Thyroid gland (tissue), 4 donors: Measurements from ENCODE around the gene TRABD2B. TPM values are rescaled to one million over a fixed set of nuclear protein-coding genes. Genes with fewer than 3 reads are reported as not detected.

Source experiments
- DNase-seq, 2 donors: peaks; one replicate each; pipeline ENCODE4 v3.0.0-alpha.2; 2019
- H3K27ac ChIP-seq, 3 donors: fragments of 200-600 bp; sonication (generic); 1 replicate in 2 of 3; 2 replicates in 1 of 3; pipeline ENCODE4 v1.5.1; 2016 to 2019; ENCODE audit warnings: mild to moderate bottlenecking in 1 of 3, moderate library complexity in 1 of 3
- H3K27me3 ChIP-seq: fragments of 200-600 bp; sonication (generic); one replicate; pipeline ENCODE4 v1.5.1; 2019
- H3K36me3 ChIP-seq, 2 donors: fragments of 200-600 bp; sonication (generic); one replicate each; pipeline ENCODE4 v1.5.1; 2016 to 2019
- H3K4me1 ChIP-seq, 2 donors: fragments of 200-600 bp; sonication (generic); one replicate each; pipeline ENCODE4 v1.5.1; 2017 to 2019
- H3K4me3 ChIP-seq, 3 donors: fragments of 200-600 bp; sonication (generic); replicated peaks in 1 of 3; 1 replicate in 2 of 3; 2 replicates in 1 of 3; pipeline ENCODE4 v1.5.1; 2016; ENCODE audit warnings: mild to moderate bottlenecking in 1 of 3
- H3K9me3 ChIP-seq: fragments of 200-600 bp; sonication (generic); one replicate; pipeline ENCODE4 v1.5.1; 2017
- POLR2A ChIP-seq, 2 donors: fragments of 450-650 bp; IDR thresholded peaks; one replicate each; pipeline ENCODE4 v1.6.1; 2017; ENCODE audit warnings: antibody characterized with exemption in 2 of 2, mild to moderate bottlenecking in 2 of 2, moderate library complexity in 1 of 2
- WGBS, 2 donors: methylation state at CpG; one replicate each; pipeline ENCODE4 v1.1.5; 2017; 5-methylcytosine and 5-hydroxymethylcytosine counted together
- intact Hi-C: fragments of 100-400 bp; cut with DNase I; formaldehyde crosslinking; loops from one replicate; pipeline ENCODE4 v1.15.1; 2023
- total RNA-seq, 4 donors: library from RNA; depleted of rRNA; stranded (reverse); fragments of >200 nt; gene quantifications; one replicate each; pipeline ENCODE4 v1.2.3, GENCODE V29; 2016
- TF ChIP-seq, protein P1 (sequence below), 6 experiments: fragments of 200-600 bp in 3 of 6; fragments of 450-650 bp in 3 of 6; sonication (generic) in 3 of 6; IDR thresholded peaks; one replicate each; pipeline ENCODE4 v1.5.1; 2016 to 2019; ENCODE audit warnings: antibody characterized with exemption in 6 of 6, mild to moderate bottlenecking in 2 of 6, inconsistent platforms in 1 of 6, moderate library complexity in 1 of 6

Gene TRABD2B
- total RNA-seq, 4 donors from 2014 or later: 0.34 to 1.1 (median 0.63) TPM

DNA sequence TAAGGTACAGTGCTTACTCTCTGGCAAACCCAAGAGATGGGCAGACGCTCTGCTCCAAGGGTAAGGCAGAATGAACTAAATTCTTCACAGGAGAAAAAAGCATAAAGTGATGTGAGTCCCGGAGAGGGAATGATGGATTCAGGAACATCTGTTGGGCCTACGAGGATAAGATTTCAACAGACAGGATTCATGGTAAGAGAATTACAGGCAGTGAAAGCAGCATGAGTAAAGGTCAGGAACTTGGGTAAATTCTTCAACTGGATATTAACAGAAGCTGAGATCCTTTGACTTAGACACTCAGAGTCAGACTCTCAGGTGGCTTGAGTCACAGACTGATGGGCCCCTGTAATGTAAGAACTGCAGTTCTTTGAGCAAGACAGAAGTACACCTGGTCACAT, 152.6 kb downstream of the TRABD2B start:
- no peaks in the 10 kb centered on the region for H3K36me3 ChIP-seq
- 96% methylated on average over 3 of the region's 3 CpGs for WGBS, 2 donors
- DNase-seq: no peak
- H3K27me3 ChIP-seq: no peaks in the 10 kb centered on the region
- TF ChIP-seq, protein P1, sequence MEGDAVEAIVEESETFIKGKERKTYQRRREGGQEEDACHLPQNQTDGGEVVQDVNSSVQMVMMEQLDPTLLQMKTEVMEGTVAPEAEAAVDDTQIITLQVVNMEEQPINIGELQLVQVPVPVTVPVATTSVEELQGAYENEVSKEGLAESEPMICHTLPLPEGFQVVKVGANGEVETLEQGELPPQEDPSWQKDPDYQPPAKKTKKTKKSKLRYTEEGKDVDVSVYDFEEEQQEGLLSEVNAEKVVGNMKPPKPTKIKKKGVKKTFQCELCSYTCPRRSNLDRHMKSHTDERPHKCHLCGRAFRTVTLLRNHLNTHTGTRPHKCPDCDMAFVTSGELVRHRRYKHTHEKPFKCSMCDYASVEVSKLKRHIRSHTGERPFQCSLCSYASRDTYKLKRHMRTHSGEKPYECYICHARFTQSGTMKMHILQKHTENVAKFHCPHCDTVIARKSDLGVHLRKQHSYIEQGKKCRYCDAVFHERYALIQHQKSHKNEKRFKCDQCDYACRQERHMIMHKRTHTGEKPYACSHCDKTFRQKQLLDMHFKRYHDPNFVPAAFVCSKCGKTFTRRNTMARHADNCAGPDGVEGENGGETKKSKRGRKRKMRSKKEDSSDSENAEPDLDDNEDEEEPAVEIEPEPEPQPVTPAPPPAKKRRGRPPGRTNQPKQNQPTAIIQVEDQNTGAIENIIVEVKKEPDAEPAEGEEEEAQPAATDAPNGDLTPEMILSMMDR (IDR thresholded peaks at IDR 0.05): no peak
- TF ChIP-seq POLR2A (IDR thresholded peaks at IDR 0.05): no peak
- no peaks in the 10 kb centered on the region for H3K9me3 ChIP-seq
- H3K4me1 ChIP-seq: peaks cover 0 to 14% of the 10 kb centered on the region in 2 donors
- H3K27ac ChIP-seq: no peak overlapping the region
- H3K4me3 ChIP-seq: no peak overlapping the region
- intact Hi-C loops: no loop called here

- H3K4me1 ChIP-seq: peaks cover 0 to 14% of the 10 kb centered on the region in 2 donors
- no peaks in the 10 kb centered on the region for H3K9me3 ChIP-seq
- TF ChIP-seq, protein P1 (IDR thresholded peaks at IDR 0.05): no peak
- no peak for TF ChIP-seq POLR2A (IDR thresholded peaks at IDR 0.05)
- intact Hi-C loops: no loop called here
- 47 to 70% methylated on average over 10 of the region's 10 CpGs for WGBS, 2 donors
- DNase-seq: no peak
- no peak overlapping the region for H3K4me3 ChIP-seq
- no peak overlapping the region for H3K27ac ChIP-seq
- H3K36me3 ChIP-seq: no peaks in the 10 kb centered on the region
- H3K27me3 ChIP-seq: no peaks in the 10 kb centered on the region
Observed at GRCh38 chr1:47843781-47844557, 153.2 kb downstream of the TRABD2B start.

- WGBS, 2 donors: 85 to 87% methylated on average over 6 of the region's 6 CpGs
Observed at GRCh38 chr1:47843059-47843458, 154.1 kb downstream of the TRABD2B start.

DNA sequence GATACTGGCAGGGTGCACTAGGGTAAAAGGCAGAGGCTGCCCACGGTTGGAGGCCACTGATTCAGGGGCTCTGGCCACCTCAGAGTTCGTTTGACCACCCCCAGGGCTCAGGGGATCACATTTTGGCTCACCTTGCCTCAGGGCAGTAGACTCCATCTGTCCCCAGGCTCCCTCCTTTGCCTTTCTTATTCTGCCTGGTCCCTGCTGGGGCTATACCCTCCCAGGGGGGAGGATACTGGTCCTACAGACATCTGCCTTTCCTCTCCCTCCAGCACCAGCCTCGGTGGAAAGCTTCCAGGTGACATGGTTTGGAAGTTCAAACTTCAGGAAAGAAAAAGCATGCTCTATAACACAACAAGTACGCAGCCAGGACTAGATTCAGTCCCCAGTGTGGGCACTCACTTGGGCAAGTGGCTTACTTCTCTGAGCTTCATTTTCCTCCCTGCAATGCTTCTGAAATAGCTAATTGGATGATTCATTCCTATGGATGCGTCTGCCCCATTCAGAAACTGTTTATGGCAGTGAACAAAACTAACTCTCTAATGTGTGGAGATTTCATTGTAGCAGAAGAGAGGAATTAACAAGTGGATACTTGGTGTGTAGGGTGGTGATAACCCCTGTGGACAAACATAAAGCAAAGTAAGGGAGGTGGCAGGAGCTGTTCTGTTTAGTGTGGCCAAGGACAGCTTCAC, 154.8 kb downstream of the TRABD2B start:
- DNase-seq: no peak
- no peak overlapping the region for H3K27ac ChIP-seq

More at GRCh38 chr1:47843059-47843458, 154.1 kb downstream of the TRABD2B start:
- Histone ChIP-seq H3K27me3 (no peaks in the 10 kb centered on the region), H3K36me3 (no peaks in the 10 kb centered on the region), H3K4me3 (no peak overlapping the region), H3K27ac (no peak overlapping the region), H3K4me1 (peaks cover 0 to 14% of the 10 kb centered on the region in 2 donors), H3K9me3 (no peaks in the 10 kb centered on the region)
- DNase-seq: no peak
- TF ChIP-seq, protein P1 (IDR thresholded peaks at IDR 0.05): no peak
- no peak for TF ChIP-seq POLR2A (IDR thresholded peaks at IDR 0.05)
- intact Hi-C loops: no loop called here

More for the DNA sequence above, 154.8 kb downstream of the TRABD2B start:
- no peaks in the 10 kb centered on the region for H3K9me3 ChIP-seq
- H3K27me3 ChIP-seq: no peaks in the 10 kb centered on the region
- peaks cover 0 to 14% of the 10 kb centered on the region in 2 donors for H3K4me1 ChIP-seq
- H3K4me3 ChIP-seq: no peak overlapping the region
- intact Hi-C loops: no loop called here
- WGBS, 2 donors: 67 to 68% methylated on average over 5 of the region's 5 CpGs
- H3K36me3 ChIP-seq: no peaks in the 10 kb centered on the region
- no peak for TF ChIP-seq POLR2A (IDR thresholded peaks at IDR 0.05)
- TF ChIP-seq, protein P1 (IDR thresholded peaks at IDR 0.05): no peak
